Measurements from ENCODE around the gene ZNF664.

DNA sequence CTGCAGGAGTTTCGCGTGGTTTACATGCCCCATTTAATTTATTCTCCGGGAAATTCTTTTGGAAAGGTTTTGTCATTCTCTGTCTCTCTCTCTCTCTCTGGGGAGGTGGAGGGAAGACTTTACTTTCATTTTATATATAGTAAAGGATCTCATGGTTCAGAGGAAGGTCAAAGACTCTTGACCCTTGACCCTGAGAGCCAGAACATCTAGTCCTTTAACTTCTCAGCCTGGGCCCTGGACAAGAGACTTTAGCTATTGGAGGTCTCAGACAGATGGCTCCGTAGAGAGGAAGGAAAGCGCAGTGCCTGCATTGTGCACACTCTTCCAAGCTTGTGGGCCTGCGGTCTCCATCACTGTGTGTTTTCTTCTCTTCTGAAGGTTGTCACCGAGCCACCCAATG lies 44.1 kb upstream of the ZNF664 start:
- TF ChIP-seq, protein P1, sequence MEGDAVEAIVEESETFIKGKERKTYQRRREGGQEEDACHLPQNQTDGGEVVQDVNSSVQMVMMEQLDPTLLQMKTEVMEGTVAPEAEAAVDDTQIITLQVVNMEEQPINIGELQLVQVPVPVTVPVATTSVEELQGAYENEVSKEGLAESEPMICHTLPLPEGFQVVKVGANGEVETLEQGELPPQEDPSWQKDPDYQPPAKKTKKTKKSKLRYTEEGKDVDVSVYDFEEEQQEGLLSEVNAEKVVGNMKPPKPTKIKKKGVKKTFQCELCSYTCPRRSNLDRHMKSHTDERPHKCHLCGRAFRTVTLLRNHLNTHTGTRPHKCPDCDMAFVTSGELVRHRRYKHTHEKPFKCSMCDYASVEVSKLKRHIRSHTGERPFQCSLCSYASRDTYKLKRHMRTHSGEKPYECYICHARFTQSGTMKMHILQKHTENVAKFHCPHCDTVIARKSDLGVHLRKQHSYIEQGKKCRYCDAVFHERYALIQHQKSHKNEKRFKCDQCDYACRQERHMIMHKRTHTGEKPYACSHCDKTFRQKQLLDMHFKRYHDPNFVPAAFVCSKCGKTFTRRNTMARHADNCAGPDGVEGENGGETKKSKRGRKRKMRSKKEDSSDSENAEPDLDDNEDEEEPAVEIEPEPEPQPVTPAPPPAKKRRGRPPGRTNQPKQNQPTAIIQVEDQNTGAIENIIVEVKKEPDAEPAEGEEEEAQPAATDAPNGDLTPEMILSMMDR (conservative IDR thresholded peaks at IDR 0.05; ENCODE audit: low read depth, low read length): no peak
- TF ChIP-seq EZH2 (IDR thresholded peaks at IDR 0.05; ENCODE audit: low read length, unreplicated experiment): no peak
